HFF-Myc (cell line): ENCODE data around the gene NADSYN1.
A peak's percentile ranks its signal among the peaks of the same experiment; 100 is the strongest.

Source experiments
- DNase-seq: peaks from one replicate; pipeline ENCODE4 v3.0.0-alpha.2; 2011; ENCODE audit warnings: low read depth; ENCODE audit errors: extremely low read depth
- H3K4me3 ChIP-seq: replicated peaks from 2 replicates; pipeline ENCODE4 v1.5.1; 2011; ENCODE audit warnings: low read depth, mild to moderate bottlenecking, control low read depth, low read length
- CTCF ChIP-seq: IDR thresholded peaks from 2 replicates; pipeline ENCODE4 v1.5.1; 2012; ENCODE audit warnings: mild to moderate bottlenecking, low read depth, low read length, control low read depth; ENCODE audit errors: missing control alignments

The NADSYN1 gene

GRCh38 chr11:71489311-71490043 is 36.5 kb downstream of the NADSYN1 start:
- DNase-seq = peak; percentile 2
- no peak for TF ChIP-seq CTCF
- H3K4me3 ChIP-seq = no peak overlapping the region

- TF ChIP-seq CTCF = no peak
- no peak for DNase-seq
- H3K4me3 ChIP-seq = no peak overlapping the region
Measured at GRCh38 chr11:71490044-71490730, 37.2 kb downstream of the NADSYN1 start.

- H3K4me3 ChIP-seq = no peak overlapping the region
- no peak for DNase-seq
- no peak for TF ChIP-seq CTCF
Measured at GRCh38 chr11:71490731-71491390, 37.9 kb downstream of the NADSYN1 start.

GRCh38 chr11:71491531-71491930 is 38.5 kb downstream of the NADSYN1 start:
- TF ChIP-seq CTCF = no peak
- no peak for DNase-seq
- H3K4me3 ChIP-seq = no peak overlapping the region

GRCh38 chr11:71491940-71492339 is 38.9 kb downstream of the NADSYN1 start:
- no peak for DNase-seq
- no peak overlapping the region for H3K4me3 ChIP-seq
- no peak for TF ChIP-seq CTCF

GRCh38 chr11:71495286-71496230 is 42.6 kb downstream of the NADSYN1 start:
- H3K4me3 ChIP-seq = no peak overlapping the region
- no peak for TF ChIP-seq CTCF
- DNase-seq = no peak
